GM15510 (cell line): ENCODE data around the gene SLC9C1.

Source experiments
- POLR2A ChIP-seq: IDR thresholded peaks from 3 replicates; pipeline ENCODE4 v1.6.1; 2011; ENCODE audit warnings: borderline replicate concordance; ENCODE audit not compliant: insufficient read length; ENCODE audit errors: extremely low read depth

The SLC9C1 gene

DNA sequence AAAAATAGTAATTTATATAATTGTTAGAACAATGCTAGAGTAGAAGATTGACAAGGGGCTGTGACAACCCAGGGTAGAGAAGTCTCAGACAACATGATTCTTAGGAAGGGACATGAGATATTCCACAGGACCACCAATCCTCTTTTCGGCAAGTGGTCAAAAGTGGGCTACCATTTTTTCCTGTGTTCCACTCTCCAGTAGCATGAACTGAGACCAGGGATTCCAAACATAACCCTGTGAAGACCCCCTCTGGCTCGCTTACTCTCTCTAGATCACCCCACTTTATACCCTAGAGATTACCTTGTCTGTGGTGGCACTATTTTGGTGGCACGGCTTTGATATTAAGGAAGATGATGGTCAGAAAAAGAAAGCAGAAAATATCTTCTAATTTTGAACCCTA is 161.9 kb downstream of the SLC9C1 start:
- no peak for TF ChIP-seq POLR2A

DNA sequence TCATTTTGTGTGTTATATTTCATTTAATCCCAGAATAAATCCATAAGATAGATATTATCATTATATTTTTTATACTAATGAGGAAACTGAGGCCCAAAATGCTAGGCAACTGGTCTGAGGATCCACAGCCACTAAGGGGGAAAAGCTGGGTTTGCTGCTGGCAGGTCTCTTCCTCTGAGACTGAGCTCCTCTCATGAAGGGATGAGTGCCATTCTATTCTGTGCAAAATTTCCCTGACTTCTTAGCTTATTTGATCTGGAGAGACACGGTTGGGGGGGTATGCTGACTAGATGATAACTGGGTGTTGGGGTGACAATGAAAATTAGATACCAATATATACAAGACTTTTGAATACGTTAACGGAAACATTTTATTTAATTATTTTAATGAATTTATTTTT is 162.9 kb downstream of the SLC9C1 start:
- no peak for TF ChIP-seq POLR2A

DNA sequence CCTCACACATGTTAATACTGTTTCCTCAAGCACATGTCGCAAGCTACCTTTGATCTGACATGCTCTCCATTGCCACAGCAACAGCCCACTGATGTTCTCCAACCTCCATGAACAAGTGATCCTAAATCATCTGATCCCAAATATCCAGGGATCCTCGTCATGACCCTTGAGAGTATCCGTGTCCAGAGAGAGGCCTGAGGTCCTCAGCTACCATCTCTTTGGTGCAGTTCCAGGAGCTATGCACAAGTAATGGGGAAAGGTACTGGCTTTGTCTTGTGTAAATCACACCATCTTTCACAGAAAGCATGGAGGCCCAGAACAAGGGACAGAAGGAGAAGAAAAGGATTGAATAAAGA is 163.4 kb downstream of the SLC9C1 start:
- no peak for TF ChIP-seq POLR2A

DNA sequence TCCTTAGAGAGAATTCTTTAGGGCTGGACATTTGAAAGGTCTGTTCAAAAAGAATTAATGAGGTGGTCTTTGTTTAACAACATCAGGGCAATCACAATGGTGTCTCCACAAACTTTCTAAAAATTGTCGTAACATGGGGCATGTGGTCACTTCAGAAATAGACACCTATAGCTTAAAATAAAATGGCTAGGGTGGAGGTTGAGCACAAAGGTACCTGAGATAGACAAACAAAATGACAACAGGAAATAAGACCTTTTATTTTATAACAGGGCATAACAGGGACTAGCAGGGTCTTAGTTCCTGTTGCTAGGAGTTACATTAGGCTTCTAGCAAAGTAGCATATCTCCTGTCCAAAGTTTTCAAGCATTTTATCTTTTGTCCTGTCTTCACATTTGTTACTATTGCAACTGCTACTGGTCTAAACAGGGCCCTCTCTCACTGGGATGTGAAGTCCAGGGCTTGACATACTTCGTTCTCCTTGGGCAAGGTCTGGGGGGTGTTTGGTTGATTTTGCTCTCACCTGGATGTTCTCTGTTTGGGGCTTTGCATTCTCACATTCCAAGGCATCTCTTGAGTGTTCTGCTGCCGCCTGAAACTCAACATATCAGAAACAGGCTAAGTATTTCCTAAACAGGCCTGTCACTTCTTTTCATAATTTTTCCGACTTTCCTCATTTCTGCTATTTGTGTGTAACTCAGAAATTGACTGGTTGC is 163.9 kb downstream of the SLC9C1 start:
- no peak for TF ChIP-seq POLR2A

DNA sequence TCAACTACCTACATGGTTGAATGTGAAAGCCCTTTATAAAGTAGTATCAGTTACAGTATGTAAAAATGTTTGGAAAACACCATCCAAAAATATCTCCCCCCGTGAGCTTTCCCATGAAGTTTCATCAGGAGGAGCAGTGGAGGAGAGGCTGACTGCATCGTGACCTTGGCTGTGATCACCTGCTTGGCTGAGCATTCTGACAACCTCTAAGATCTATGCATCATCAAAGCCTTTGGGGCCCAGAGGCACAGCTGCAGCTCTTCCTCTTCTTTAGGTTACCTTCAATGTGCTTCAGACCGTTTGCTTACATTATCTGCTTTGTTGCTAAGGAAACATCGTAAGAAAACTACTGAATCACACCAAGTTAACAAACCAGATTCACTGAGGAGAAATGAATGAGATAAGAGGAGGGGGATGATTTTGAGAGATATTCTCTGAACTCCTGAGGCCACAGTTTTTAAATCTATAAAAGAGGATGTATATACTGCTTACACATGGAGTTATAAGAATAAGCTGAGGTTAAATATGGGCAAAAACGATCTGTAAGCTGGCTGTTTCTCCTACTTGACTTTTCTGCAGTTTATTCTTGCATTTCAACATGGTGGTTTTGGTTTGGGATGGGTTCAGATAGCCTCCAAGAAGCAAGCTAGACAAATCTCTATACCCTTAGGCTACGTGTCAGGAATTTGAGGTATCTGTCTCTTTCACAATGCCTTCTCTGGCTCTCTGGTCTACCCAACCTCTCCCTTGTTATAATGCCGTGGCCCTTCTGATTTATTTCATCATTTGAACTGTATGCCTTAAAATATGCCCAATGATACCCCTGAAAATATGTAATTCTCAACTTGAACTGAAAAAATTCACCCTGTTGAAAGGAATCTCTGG is 164.9 kb downstream of the SLC9C1 start:
- no peak for TF ChIP-seq POLR2A

DNA sequence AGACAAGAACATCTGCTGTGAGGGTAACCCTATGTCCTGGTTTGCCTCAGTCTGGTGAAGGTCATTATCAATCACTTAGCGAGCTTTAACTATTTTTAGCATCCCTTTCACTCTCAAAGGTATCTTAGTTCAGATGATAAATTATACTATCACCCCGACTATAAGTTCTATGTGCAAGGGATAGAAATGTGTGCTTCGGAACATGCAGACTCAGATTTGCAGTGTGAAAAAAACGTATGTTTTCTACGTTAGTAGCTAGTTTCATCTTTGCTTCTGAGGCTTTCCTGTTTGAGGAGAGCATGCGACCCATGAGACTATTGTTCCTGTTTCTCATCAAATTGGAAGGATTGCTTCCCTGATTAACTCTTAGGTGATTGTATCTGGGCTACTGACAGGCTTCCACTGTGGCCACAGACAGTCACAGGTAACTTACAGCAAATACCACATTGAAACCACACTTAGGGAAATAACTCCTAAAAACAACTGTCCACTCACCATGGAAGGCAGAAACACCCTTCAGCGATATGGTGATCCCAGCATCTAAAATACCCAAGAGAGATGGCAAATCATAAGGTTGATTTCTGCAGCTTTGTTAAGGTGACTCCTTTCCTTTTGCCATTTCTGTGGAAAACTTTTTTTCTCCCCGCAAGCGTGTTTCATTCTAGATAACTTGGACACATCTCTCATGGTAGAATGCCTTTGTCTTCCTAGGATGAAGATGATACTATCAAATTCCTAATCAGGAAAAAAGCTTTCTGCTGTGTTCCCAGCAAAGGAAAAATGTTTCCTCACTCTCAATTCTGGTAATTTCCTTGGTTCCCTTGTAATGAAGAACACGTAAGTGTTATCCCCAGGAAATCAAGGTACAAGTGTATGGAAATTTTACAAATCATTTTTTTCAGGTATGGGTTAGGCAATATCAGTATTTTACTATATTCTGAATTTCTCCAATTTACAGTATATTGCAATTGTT is 166.2 kb downstream of the SLC9C1 start:
- TF ChIP-seq POLR2A = no peak

DNA sequence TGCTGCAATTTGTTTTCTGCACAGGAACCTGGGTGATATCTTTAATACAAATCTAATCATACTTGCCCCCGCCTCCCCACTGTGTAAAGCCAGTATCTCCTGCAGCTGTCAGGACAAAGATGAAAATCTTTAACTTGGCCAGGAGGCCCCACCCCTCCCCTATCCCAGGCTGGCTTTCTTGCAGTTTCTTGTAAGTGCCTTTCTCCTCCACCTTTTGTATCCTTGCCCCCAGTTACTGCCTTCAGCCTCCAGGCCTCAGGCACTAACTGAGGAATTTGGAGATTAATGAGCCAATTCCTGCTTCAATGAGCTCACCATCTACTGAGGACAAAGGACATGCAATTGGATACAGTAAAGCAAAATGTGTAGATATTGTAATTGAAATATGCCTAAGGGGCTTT is 167.5 kb downstream of the SLC9C1 start:
- no peak for TF ChIP-seq POLR2A

DNA sequence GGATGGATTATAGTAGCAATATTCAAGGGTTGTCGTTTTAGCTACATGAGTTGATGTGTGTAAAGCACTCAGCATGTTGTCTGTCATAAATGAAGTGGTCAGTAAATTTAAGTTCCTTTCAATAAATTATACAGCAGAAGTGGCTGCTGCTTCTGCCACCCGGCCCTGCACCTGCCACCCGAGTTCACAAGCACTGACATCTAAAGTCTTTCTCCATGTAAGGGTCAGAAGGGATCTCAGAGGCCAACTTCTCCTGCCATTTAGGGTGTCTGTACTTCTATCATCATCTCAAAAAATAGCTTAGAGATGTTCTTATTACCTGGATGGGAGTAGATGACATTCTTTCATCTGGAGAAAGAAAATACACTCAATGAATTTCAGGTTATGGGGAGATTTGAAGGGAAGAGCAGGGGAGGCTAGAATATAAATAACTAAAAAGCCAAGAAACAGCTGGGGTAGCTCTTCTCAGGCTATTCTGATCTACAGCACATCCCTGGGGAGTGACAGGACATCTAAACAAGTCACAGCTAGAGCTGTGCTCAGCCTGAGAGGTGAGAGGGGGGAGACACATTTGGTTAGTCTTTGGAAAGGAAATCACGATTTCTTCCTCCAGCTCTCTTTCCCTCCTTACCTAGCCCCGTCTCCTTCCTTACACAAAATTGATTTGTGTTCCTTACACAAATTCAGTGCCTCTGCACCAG is 169.0 kb downstream of the SLC9C1 start:
- no peak for TF ChIP-seq POLR2A

DNA sequence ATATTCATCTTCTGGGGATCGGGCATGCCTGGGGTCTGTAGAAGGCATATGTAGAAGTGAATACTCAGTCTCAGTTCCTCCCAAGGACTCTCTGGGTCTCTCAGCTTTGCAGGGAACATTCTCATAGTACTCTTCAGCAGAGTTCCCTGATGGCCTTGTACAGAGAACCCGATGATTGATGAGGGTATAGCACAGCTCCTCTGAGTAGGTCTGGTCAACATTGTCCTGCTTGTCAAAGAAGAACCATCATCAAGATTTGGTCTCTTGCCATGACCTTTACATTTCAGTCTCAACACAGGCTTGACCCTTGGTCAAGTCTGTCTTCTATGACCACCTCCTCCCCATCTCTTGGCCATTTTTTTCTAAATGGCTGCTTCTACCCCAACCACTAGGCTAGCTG is 170.5 kb downstream of the SLC9C1 start:
- TF ChIP-seq POLR2A = no peak

DNA sequence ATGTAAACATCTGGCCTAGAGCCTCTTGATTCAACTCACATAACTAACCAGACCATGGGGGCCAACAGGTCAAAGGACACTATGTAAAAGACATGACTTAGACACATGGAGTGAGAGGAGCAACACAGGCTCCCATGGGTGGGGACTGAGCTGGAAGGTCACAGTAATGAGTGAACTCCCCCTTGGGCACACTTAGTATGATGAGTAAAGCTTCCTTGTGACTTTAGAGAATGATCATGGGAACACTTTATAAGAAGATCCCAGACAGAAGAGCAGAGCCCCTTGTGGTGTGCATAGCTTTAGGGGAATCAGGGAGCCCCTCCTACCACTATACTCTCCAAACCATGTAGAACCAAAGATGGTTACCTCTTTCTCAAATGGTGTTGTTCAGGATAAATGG is 171.1 kb downstream of the SLC9C1 start:
- TF ChIP-seq POLR2A = no peak

DNA sequence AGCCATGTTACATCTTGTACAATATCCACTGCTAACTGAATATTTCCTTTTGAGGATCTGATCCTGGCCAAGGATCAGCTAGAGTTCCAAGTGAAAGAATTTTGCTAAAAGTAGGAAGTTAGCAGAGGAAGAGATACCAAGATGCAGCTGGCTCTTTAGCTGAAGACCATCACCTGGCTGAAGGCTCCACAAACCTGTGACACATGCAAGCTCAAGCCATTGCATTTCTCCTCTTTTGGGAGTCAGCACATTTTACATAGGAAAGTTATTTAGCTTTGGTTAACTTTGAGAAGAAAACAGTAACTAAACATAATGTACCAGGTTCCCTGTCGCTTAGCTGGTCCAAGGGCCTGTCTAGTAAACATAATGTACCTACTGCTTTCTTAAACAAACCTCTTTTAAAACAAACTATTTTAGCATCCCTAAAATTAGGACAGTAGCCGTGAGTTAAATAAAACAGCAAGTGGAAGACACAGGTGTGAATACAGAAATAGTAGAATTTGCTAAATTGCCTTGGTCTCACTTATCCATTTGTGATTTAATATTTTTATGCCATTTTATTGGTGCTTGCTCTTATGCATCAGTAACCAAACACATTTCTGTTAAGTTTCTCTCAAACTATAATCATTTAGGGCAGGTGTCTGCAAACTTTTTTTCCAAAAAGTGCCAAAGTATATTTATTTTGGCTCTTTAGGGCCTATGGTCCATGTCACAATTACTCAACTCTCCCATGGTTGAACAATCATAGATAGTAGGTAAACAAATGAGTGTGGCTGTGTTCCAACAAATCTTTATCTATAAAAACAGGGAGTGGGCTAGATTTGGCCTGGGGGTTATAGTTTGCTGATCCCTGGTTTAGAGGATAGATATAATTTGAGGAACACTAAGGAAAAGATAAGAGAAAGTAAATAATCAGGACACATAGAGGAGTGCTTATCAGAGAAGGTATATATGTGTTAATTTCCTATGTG is 172.2 kb downstream of the SLC9C1 start:
- no peak for TF ChIP-seq POLR2A

DNA sequence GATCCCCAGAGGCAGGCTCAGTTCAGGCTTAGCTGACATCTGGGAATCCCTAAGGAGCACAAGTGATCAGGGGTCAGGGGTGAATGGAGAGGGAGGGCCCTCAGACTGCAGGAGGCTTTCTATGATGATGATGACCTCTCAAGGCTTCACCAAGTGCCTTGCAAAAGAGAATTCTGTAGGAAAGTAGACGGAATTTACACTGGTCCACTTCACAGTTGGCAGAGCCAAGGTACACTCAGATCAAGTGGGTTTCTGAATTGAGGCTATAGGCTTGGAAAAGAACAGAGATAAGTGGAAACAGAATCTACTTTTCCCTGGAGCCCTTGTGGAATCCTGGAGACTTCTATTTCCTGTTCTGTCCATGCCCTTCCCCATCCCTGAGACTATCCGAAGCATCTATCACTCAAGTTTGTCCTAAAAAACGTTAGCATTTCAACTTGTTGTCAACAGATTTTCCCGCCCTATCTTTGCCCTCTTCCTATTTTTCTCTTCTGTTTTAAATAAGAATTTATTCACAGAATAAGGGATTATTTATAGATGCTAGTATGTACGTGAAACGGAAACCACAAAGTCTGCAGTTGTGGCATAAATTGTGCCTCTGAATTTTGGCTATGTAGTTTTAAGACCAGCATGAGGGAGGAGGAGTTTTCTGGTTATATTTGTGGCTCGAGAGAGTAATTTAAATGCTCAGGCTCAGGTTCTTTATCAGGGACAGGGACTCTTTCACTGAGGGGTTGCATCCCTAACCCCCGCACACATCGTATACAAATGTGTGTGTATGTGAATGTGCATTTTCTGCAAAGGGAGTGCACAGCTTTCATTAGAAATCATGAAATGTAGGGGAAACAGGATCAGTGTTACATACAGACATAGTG is 173.8 kb downstream of the SLC9C1 start:
- TF ChIP-seq POLR2A = peak; percentile 18
